UCSD-AML1 (cell line): Measurements from ENCODE around the gene CD44.
"Not testable (repeated sequence)": the region's sequence is repeated elsewhere in the genome, so short reads cannot be mapped to it uniquely, and the experiment has no call there.

Source experiments
- DNase-seq: peaks from one replicate; lab custom pipeline; 2025; ENCODE audit not compliant: unreplicated experiment; lab: John Stamatoyannopoulos, UW

CD44 gene

DNA sequence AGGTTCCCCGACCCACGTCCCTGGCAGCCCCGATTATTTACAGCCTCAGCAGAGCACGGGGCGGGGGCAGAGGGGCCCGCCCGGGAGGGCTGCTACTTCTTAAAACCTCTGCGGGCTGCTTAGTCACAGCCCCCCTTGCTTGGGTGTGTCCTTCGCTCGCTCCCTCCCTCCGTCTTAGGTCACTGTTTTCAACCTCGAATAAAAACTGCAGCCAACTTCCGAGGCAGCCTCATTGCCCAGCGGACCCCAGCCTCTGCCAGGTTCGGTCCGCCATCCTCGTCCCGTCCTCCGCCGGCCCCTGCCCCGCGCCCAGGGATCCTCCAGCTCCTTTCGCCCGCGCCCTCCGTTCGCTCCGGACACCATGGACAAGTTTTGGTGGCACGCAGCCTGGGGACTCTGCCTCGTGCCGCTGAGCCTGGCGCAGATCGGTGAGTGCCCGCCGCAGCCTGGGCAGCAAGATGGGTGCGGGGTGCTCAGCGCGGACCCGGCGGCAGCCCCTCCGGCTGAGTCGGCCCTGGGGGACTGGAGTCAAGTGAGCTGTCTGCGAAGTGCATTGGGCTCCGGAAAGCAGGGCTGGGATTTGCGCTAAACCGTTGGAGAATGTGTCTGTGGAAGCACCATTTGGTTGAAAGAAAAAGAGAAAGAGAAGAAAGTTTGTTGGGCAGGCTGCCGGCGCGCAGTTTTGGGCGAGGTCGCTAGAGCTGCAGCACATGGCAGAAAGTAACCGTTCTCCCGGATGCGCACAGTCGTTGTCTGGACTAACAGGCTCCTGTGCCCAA lies at the start of gene CD44:
Gene CD44 (plus strand): TSS at position 229 of the 779 bp plus-strand sequence. CDS start 133 bp downstream, at position 362.
- DNase-seq = peak; percentile 68

DNA sequence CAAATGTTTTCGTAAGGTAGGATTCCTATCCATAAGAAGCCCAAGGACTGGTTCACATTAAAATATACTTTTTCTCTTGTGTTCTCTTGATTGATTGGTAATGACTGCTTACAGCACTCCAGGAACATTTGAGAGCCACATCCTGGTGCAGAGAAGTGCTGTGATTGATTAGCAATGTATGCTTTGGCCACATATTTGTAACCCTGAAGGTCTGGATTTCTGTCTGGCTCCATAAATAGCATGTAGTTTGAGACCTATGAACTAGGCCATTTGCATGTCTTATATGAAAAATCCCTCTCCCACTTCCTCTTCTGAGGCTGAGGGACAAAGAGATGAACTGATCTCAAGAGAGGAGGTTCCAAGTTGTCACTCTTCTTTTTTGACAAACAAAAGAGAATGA lies 49.3 kb upstream of the CD44 start:
- no peak for DNase-seq

DNA sequence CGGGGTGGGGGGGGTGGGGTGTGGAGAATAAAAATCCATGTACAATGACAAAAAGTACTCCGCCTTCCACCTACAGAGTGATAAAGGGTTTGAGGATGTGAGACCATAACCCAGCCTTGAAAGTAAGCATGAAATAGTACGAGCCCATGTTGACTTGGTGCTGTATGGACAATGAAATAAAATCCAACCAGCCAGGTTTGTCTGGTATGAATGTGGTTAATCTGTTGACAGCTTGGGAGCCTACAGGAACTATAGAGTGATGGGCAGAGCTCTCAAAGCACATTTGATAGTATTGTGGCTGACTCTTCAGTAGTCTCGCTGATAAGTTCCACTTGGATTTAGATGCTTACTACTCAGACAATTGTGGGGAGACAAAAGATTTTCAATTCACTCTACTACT lies 48.8 kb upstream of the CD44 start:
- DNase-seq = no peak

DNA sequence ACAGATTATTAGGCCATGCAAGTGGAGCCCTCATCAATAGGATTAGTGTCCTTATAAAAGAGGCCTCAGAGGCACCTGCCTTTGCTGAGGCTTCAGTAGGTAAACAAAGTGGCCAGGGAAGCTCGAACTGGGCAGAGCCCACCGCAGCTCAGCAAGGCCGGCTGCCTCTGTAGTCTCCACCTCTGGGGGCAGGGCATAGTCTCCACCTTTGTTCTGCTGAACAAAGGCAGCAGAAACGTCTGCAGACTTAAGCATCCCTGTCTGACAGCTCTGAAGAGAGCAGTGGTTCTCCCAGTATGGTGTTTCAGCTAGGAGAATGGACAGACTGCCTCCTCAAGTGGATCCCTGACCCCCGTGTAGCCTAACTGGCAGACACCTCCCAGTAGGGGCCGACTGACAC lies 48.0 kb upstream of the CD44 start:
- not testable (repeated sequence) for DNase-seq

DNA sequence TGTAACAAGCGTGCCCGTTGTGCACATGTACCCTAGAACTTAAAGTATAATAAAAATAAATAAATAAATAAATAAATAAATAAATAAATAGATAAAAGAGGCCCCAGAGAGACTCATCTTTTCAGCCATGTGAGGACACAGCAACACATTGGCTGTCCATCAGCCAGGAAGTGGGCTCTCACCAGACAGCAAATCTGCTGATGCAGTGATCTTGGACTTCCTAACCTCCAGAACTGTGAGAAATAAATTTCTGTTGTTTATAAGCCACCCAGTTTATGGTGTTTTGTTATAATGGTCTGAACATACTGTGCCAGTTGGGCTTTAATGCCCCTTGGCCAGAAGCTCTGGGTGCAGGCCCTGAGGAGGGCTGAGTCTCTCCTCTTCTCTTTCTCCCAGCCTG lies 42.2 kb upstream of the CD44 start:
- no peak for DNase-seq

DNA sequence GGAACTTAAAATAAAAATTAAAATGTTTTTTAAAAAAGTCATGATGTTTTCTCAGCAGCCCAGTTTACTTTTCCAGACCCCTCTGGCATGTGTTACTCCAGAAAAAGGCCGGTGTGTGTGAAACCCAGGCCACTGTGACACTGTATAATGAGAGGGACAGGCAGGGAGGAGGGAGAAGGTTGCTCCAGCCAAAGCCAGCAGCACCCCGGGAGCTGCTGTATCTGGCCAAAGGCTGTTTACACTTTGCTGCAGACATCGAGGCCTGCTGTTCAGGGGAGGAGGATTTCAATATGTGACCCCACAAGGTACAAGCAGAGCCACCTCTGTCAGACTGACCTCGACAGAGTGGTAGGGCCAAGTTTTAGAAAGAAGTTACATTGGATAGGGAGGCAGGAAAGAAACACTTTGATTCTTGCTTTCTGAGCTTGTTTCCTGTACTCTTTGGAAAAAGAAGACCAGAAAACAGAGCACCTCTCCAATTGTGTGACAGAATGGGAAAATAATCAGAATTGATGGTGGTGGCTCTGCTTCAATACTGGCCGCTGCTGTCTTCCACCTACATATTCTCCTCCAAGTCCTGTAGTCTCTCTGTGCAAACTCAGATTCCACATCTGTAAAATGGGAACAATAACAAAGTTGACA lies 41.0 kb upstream of the CD44 start:
- no peak for DNase-seq

DNA sequence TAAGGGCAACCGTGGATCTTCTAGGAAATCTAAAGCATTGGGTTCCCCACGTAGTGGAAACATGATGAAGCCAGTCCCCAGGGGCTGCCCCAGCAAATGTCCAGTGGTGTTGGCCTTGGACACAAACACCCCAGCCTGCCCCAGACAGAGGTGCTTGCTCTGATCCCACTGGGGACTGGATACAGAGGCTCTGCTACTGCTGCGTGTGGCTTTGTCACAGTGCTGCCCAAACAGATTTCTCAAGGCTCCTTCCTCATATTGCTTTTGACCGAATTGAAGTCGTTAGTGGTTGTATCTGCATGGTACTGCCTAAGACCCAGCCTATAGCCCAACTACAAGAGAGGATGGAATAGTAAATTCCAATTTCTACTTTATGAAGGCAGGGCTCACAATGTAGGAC lies 40.1 kb upstream of the CD44 start:
- DNase-seq = no peak

DNA sequence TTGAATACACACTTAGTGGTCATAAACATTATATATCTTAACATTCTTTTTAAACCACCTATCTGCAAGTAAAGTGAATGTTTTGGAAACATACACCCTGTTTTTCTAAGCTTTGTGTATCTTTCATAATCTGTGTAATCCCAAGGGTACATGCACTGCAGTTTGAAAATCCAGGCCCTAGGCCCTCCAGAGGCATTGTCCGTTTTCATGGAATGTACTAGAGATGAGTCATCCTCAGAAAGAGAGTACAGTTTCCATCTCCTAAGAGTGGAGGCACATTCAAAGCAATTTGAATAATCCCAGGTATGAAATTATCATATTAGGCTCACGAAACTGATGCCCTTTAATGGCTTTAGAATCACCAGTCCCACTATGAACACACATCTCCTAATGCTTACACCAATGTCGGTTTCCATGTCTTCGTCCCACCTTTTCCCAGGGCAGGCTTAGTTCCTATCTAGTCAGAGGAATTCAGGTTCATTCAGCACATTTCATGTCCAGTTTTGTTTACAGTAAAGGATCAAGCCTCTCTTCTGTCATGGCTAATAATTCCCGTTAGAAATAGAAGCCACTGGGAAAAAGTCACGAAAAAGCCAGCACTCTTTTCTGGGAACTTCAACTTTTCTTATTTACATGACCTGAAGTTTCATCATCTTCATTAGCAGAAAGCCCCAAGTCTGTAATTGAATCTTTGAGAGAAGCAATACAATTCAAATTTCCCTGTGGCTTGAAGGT lies 39.5 kb upstream of the CD44 start:
- DNase-seq = no peak

DNA sequence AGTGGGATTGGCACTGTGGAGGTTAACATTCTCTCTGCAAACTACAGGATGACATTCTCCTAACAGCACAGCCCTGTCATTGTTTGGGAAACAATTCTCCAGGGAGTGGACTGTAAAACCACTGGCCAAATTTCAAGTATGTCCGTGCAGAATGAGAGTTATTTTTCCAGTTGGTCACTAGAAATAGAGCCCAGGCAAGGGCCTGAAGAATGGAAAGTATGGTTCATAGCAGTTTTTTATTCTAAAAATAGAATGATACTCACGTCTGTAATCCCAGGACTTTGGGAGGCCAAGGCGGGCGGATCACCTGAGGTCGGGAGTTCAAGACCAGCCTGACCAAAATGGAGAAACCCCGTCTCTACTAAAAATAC lies 39.0 kb upstream of the CD44 start:
- DNase-seq = no peak

DNA sequence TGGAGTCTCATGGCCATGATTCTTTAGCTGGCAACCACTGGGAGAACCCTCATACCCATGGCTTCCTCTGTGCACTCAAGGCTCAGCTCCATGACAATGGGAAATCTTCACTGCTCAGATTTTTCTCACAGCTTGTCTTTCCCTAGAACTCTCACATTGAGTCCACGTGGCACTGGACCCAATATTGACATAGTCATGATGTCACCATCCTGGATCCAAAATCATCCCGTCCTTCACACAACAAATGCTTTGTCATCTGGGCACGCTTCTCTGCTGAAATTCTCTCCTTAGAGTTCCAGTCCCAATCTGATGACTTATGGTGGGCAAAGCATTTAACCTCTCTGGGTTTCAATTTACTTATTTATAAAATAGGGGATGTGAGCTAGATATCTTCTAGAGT lies 37.7 kb upstream of the CD44 start:
- DNase-seq = no peak

DNA sequence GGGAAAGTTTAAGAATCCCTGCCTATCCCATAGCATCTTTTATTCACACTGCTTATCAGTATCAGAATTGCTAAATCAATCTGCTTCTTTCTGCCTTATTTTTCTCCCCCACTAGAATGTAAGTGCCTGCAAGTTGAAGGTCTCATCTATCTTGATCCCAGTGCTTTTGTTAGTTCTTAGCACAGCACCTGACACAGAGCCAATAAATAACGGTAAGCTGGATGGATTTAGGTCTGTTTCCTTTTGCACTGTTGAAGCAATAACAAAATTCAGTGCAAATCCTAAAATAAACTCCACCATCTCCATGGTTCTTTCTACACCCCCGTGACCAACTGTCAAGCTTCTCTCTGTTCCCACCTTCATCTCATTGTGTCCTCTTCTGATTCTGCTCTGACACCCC lies 36.7 kb upstream of the CD44 start:
- DNase-seq = no peak

DNA sequence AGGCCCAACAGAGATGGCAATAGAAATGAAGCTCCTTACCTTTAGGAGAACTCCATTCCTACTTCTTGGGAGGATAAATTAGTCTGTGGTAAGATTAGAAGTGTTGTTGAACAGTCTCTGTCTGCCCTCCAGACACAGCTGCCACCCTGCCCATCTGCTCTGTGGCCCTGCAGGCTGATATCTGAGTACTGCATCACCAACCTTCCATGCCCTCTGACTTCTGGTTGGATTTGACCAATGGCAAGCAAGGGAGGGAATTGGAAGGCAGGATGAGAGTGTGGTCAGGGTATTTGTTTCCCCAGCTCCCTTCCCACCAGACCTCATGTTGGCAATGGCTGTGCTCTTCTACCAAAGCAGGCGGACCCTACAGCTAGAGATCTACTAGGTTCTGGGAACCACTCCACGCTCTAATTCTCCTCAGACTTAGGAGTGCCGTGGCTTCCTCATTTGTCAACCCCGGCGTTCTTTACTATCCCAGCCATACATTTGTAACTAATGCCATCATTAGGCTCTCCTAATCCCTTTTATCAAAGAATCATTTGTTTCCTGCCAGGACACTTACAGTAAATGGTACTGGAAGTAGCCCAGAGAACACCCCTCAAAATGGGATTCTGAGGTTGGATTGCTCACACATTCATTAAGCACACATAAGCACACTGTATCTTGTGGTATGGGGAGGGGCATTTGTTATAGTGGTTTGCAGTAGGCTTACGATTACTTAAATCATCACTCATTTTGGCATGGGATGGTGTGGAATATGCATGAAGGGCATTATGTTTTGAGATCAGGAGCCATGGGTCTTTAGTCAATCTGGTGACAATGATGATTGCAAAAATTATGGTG lies 35.4 kb upstream of the CD44 start:
- no peak for DNase-seq

DNA sequence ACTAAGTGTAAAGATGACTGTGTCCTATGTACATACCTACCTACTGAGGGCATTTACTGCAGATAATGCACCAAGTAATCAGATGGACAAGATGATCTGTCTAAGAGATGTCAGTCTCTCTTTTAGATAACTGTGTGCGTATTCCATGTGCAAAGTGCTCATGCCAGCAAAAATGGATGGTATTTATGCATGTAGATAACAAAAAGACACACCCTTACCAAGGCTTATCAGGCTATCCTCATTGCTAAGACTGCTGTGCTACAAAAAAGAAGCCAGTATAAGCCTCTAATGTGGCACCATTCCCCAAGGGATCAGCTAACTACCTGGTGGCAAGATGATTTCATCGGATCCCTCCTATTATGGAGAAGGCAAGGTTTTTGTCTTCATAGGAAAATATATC lies 34.3 kb upstream of the CD44 start:
- no peak for DNase-seq

DNA sequence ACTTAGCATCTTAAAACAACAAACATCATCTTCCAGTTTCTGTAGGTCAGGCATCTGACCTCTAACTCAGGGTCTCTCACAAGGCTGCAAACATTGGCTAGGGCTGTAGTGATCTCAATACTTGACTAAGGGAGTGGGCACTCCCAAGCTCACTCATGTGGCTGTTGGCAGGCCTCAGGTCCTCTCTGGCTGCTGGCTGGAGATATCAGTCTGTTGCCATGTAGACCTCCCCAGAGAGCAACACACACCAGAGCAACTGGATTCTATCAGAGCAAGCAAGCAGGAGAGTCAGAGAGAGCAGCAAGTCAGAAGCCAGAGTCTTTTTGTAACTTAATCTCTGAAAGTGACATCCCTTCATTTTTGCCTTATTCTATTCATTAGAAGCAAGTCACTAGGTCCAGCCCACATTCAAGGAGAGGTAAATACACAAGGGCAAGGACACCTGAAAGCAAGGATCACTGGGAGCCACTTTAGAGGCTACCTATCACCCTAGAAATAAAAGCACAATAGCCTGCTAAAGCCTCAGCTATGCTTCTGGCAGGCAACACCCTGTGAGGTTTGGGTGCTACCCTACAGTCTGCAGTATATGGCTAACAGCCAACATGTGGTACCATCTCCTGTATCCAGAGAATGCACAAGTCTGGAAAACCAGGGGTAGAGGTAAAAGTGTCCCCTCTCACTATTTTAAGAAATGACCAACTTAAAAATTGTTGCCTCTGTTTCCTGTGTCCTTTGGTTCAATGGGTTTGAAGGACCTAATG lies 33.5 kb upstream of the CD44 start:
- DNase-seq = no peak

DNA sequence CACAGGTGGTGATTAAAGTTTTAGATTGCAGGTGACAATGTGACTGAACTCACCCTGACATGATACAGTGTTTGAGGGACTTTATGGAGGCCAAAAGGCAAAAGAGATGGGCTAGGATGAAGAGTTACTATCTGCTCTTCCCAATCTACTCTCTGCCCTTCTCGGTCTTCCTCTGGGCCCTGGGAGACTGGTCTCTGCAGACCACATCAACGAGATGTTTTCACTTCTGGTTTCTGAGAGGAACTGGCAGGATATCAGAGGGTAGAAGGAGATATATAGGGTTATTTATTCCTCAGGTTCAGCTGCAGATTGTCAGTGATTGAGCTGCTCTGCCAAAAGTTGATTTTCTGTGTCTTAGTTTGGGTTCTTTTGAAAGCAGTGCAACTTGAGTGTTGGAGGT lies 32.4 kb upstream of the CD44 start:
- DNase-seq = no peak

DNA sequence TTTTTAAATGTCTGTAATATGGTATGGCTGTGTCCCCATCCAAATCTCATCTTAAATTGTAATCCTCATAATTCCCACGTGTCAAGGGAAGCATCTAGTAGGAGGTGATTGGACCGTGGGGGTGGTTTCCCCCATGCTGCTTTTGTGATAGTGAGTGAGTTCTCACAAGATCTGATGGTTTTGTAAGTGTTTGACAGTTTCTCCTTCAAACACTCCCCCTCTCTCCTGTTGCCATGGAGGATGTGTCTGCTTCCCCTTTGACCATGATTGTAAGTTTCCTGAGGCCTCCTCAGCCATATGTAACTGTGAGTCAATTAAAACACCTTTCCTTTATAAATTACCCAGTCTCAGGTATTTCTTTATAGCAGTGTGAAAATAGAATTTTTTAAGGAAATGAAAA lies 31.1 kb upstream of the CD44 start:
- peak; percentile 38 for DNase-seq

DNA sequence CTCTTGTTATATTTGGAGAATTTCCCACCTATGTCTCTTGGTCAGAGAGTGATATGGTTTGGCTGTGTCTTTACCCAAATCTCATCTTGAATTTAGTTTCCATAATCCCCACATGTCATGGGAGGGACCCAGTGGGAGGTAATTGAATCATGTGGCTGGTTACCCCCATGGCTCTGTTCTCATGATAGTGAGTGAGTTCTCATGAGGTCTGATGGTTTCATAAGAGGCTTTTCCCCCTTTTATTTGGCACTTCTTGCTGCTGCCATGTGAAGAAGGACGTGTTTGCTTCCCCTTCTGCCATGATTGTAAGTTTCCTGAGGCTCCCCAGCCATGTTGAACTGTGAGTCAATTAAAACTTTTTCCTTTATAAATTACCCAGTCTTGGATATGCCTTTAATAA lies 30.6 kb upstream of the CD44 start:
- not testable (repeated sequence) for DNase-seq

DNA sequence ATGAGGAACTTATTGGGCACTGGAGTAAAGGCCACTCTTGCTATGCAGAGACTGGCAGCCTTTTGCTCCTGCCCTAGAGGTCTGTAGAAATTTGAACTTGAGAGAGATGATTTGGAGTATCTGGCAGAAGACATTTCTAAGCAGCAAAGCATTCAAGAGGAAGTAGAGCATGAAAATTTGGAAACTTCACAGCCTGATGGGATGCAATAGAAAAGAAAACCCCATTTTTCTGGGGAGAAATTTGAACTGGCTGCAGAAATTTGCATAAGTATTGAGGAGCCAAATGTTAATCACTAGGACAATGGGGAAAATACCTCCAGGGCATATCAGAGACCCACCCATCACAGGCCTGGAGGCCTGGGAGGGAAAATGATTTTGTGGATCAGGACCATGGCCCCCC lies 29.9 kb upstream of the CD44 start:
- no peak for DNase-seq

DNA sequence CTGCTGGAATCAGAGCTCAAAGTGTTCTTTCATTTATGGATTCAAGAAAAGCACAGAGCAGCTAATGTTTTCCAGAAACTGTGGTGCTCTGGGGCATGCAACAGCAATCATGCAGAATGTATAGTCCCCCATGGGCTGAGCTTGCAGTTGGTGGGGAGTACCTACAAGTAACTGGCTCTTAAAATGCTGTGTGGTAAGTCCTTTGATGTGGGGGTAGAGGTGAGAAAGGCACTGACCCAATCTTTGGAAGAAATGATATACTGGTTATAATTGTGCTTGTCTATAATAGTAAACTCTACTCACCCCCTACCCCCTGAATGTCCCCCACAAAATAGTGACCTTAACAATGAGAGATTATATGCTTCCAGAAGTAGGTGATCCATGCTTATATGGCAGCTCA lies 29.1 kb upstream of the CD44 start:
- no peak for DNase-seq

DNA sequence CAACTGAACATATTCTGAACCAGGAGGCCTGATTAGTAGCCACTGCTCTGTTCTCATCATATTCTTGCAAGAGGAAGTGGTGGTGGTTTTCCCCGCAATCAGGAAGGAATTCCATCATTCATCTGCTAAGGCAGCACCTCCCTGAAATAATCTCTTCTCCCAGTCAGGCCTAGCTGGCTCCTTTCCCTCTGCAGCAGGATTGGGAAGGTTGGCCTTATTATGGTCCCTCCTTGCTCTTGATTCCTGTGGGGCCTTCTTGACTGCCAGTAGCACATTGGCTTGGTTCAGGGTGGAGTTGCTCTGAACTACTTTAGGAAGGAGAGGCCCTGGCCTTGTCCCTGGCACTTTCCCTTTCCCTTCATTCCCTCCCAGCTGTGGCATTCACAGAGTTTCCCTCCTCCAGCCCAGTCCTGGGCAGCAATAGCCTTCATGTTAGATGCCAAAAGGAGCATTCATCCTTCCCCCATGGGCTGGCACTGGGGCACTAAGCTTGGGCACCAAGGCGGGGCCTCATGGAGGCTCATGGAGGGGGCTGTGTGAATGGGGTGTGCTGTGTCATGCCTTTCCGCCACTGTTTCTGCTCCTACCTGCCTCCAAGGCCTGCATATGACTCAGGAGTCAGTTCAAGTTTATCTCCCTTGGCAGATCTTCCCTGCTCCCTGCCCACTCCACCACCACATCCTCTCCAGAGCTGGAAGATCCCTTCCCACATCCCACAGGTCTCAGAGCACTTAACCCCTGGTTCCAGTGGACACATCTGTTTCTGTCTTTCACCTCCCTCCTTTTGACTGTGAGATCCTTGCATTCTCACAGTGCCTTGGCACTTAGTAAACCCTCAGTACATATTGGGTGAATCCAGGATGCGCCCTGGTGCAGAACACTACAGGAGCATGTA lies 27.6 kb upstream of the CD44 start:
- peak; percentile 77 for DNase-seq
